Stimulated activated CD4-positive, alpha-beta T cell treated with anti-CD3 and anti-CD28 coated beads, Interleukin-15, amount 100 ng/mL, for 24 hours (primary cell): ENCODE data around the gene CENPF.
"Not testable (repeated sequence)": the region's sequence is repeated elsewhere in the genome, so short reads cannot be mapped to it uniquely, and the experiment has no call there.

Experiments used
- DNase-seq: peaks from one replicate; pipeline ENCODE4 v3.0.0-alpha.2; 2020

Gene CENPF

DNA sequence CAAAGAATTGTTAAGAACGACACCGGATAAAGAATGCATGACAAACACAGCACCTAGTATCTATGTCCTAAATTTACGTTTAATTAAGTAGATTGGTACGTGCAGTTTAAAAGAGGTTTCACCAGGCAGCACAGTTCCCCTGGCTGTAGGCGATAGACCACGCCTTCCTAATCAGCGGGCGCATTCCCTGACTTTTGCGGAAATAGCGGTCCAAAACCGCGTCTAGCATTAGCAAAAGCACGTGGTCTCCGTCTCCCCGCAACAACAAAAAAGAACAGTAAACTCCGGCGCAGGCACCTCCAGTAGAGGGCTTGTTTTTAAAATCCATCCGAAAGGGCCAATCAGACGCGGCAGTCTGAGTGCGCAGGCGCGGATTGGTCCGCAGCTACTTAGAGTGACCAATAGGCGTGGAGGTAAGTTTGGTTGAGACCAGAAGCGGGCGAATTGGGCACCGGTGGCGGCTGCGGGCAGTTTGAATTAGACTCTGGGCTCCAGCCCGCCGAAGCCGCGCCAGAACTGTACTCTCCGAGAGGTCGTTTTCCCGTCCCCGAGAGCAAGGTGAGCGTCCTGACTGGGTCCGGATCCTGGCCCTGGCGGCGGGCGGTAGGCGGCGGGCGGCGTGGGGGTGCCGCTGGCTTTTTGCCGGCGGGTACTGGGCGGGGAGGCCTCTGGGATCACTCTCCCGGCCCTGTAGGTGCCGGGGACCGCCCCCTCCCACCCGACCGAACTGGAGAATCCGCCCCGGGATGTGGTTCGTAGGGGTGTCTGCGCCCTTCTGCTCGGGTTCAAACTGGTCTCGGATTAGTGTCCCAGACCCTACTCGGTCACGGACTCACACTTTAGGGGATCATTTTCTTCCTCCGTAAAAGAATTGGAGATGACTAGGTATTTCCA is at the start of gene CENPF:
Gene CENPF, plus strand, starts transcription at position 432 of the 894 bp plus-strand sequence. CDS start 10,560 bp downstream, outside the sequence.
- peak; percentile 93 for DNase-seq

DNA sequence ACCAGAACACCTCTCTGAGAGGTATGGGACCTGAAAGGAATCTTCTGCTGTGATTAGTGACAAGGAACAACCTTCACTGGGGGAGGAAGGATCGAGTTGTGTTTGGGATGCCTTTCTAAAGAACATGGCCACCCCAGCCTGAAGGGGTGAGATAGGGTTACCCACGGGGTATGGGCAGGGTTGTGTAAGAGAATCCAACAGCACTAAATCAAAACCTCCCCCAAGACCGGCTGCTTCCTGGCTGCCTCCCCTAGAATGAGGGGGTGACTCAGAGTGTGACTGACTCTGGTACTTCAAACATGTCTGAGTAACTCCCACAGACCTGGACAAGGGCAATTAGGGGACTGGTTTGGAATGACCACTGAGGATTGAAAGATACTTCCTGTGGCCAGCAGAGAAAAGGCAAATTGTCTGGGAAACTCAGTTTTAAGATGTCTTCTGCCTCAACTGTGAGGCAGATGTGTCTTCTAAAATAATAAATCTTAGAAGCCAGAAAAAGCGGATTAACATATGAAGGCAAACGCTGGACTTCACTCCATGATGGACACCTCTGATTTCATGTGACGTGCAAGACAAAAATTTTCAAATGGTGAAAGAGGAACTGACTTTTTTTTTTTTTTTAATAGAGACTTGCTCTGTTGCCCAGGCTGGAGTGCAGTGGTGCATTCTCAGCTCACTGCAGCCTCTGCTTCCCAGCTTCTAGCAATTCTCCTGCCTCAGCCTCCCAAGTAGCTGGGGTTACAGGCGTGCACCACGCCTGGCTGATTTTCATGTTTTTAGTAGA is 44.9 kb upstream of the CENPF start:
- no peak for DNase-seq

- no peak for DNase-seq
These were observed 39.1 kb upstream of the CENPF start for GRCh38 chr1:214563881-214564280.

DNA sequence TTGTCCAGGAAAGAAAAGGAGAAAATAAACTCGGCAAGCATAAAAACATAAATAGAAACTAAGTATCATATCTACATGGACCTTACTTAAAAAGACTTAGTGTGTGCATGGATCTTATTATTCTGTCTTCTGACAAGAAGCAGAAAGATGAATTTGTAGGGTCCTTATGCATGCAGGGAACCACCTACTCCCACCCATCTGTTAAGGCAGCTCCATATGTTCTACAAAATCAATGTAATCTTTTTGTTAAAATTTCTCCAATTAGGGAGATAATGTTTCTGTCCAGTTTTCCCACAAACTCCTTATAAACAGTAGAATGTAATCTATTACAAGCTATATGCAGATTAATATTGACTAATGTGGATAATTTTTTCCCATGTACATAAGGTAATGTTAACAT is 37.7 kb upstream of the CENPF start:
- no peak for DNase-seq

GRCh38 chr1:214566158-214567104 is 36.6 kb upstream of the CENPF start:
- DNase-seq, result peak; percentile 40

GRCh38 chr1:214567481-214567980 is 35.5 kb upstream of the CENPF start:
- no peak for DNase-seq

- no peak for DNase-seq
These were observed 34.7 kb upstream of the CENPF start for GRCh38 chr1:214568328-214568727.

- no peak for DNase-seq
These were observed 33.5 kb upstream of the CENPF start for GRCh38 chr1:214569357-214570004.

DNA sequence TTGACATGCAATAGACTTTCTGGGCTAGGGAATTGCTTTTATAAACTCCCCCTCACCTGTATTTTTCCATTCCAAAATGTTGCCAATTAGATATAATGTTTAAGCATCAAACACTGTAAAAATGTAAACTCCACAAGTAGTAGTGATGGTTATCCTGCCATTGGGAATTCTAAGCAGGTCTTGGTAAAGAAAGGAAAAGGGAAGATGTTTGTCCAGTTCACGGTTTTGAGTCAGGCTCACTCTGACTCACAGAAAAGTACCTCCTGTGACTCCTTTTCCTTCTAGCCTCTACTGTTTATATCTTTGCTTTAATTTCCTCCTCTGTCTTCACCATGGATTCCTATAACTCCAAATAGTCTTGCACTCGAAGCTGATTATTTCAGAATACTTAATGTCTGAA is 32.6 kb upstream of the CENPF start:
- no peak for DNase-seq

DNA sequence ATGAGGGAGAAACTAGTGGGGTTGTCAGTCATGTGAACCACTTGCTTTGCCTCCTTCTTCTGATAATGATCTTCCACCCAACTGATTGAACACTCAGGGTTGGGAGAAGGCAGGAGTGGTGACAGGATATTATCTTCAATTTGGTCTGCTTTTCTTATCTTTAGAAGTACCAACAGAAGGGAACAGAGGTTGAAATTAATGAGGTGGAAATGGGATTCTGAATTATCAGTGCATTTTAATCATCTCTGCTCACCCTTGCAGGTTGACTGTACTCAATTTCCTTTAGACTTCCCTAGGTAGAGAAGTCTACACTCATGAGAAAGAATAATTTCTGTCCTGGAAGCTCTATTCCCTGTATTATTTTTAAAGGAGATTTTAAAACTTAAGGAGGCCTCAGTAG is 31.7 kb upstream of the CENPF start:
- DNase-seq, result no peak

- DNase-seq, result no peak
These were observed 29.3 kb upstream of the CENPF start for GRCh38 chr1:214573386-214574318.

DNA sequence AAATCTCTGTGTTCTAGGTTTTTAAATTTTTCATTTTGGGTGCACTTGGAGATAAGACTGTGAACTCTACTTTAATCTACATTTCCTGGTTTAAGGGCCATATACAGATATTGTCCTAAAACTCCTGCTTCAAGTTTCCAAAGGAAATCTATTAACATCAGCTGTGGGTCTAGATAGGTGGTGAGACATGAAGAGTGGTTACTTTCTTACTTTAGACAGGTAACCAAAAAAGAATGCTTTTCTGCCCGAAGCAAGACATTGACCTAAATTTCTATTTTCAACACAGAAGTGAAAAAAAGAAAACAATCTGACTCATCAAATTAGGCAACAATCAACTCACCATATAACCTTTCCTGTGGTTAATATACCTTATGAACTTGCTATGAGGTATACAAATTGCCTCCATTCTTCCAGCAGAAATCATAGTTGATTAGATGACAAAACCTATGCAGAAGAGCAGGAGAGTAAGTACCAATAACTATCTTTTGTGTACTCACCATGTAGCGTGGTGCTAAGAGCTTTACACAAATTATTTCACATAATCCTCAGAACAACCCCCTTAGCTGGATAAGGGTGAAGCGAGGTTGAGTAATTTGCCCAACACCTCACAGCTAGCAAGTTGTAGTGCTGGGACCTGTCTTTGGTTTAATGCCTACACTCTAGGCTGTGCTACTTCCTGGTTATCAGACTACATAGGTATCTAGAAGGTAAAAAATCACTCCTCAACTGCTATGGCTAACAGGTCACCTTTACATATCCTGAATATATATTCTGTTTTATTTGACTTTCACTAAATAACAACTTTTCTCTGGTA is 28.2 kb upstream of the CENPF start:
- DNase-seq, result no peak

- DNase-seq, result not testable (repeated sequence)
These were observed 26.9 kb upstream of the CENPF start for GRCh38 chr1:214576120-214576519.

DNA sequence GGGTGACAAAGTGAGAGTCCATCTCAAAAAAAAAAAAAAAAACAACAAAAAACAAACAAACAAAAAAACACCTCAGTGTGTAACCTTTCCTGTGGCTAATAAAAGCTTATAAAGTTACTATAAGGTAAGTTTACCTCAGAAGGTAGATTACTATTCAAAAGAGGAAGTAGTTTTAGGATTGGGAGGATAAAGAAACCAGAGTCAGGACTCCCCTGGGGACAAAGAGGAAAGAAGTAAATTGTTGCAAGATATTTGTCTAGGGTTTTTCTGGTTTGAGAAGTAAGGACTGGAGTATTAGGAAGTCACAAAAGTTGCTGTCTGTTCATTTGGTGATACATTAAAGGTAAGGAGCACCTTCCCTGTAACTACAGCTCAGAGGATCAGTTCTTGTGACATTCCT is 23.8 kb upstream of the CENPF start:
- no peak for DNase-seq

DNA sequence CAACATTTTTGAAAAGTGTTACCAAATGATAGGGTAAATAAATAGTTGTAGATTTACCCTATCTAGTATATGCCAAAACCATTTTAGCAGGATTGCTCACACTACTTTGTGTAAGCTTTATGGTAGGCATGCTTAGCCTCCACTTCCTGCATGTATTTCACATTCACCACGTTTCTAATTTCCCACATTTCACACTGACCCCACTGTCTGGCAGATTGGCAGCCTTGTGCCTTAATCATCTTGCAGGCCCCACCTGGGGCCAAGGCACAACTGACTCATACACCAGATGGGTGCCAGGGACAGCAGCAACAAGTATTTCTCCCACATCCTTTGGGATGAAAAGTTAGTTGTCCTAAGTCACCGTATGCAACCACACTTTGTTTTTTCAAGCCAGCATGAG is 21.2 kb upstream of the CENPF start:
- no peak for DNase-seq

DNA sequence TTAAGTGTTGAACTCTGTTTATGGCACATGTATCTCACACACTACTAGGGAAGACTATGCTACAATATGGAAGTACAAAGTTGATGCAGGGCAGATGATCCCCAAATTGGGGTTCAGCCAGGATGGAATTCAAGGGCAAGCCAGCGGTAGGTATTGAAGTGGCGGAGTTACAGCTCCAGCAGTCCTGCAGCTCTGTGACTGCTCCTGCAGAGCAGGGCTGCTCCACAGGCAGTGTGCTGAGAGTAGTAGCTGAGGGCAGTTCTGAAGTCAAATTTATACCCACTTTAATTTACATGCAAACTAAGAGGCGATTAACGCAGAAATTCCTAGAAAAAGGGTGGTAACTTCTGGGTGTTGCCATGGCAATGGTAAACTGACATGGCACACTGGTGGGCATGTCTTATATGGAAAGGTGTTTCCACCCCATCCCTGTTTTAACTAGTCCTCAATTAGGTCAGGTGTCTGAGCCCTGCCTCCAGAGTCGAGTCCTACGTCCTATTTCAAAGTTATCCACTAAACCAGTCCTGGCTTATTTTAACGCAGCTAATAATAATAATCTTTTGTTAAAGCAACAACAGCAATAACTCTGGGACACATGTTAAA is 20.6 kb upstream of the CENPF start:
- no peak for DNase-seq

DNA sequence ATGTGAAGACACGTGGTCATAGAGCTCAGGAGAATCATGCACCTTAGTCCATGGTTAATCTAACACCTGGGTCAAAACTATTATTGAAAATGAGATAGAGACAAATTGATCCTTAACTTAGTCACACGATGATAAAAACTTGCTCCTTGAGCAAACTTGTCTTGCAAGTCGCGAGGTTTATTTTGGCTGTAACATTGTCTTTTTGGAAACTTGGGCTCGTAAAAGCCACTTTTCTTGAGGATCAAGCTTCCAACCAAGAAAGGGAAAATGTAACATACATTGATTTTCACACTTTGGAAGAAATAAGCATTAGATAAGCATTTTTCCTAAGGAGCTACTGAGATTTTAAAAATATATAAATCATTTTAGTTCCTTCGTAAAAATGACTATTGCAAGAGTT is 19.9 kb upstream of the CENPF start:
- no peak for DNase-seq

DNA sequence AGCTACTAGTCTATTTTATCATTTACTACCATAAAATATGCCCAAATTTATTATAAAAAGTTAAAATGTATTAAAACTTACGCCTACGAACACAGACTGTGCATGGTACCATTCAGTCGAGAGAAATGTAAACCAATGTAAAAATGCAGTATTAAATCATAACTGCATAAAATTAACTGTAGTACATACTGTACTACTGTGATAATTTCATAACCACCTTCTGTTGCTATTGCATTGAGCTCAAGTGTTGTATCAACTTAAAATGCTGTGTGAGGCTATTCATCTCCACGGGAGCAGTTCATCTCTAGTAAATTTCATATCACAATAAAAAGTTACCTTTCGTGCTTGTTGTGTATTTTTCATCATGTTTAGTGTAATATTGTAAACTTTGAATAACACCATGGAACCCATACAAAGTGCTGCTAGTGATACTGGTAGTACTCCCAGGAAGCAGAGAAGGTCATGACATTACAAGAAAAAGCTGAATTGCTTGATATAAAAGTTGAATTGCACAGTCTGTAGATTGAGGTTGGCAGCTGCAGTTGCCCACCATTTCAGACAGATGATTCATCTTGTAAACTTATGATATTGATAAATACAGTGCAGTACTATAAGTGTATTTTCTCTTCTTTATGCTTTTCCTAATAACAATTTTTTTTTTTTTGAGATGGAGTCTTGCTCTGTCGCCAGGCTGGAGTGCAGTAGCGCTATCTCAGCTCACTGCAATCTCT is 19.0 kb upstream of the CENPF start:
- DNase-seq, result no peak
